ENCODE results near the gene COL23A1.

The COL23A1 gene

DNA sequence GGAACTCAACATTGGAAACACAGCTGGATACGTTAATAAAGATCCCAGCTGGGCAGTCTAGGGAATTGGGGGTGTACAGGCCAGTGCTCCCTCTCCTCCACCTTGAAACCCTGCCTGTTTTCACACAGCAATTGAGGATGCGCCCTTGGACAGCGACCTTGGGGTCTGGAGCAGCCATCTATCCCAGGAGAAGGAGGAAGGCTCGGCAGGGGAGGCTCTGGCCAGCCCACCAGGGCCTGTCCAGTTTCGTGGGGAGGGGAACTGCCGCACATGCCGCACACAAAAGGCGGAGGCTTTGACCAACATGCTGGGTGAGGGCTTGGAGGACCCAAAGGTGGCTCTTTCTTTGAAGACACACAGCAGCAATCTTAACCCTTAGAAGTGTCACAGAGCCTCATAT lies 1.4 kb downstream of the COL23A1 start:
- DNase-seq (ENCODE audit: low read depth in 2 of 2), result no peak

DNA sequence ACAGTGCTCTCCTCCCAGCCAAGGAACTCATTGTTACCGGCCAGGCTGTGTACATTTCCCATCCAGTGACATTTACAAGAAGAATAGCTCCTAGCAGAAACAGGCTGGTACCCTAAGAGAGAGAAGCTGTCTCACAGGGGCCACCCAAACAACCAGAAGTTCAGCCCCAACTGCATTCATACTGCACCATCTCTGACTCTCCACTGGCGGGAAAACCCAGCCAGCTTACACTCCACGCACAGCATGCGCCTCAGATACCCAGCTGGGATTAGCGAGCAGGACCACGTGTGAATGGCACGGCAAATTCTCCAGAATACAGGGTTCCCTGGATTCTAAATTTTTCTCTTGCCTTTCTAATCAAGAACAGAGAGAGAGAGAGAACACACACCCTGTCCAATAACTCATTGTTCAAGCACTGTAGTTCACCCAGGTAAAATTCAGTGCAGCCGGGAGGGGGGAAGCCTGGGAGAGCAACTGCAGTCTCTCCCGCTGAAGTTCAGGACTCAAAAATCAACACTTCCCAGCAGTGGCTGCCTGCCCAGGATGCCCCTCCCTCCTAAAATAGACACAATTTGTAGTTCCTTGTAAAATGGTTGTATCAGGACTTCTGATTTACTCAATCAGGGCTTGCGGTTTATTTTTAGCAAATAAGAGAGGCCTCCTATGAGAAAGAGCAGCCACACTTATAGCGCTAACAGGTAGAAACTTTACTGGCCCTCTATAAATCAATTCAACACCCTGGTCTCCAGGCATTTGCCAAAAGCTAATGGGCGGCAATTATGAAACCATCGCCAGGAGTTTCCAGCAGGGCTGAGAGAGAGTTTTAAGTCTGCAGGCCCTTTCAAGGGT lies 2.2 kb downstream of the COL23A1 start:
- DNase-seq (ENCODE audit: low read depth in 2 of 2), result no peak

DNA sequence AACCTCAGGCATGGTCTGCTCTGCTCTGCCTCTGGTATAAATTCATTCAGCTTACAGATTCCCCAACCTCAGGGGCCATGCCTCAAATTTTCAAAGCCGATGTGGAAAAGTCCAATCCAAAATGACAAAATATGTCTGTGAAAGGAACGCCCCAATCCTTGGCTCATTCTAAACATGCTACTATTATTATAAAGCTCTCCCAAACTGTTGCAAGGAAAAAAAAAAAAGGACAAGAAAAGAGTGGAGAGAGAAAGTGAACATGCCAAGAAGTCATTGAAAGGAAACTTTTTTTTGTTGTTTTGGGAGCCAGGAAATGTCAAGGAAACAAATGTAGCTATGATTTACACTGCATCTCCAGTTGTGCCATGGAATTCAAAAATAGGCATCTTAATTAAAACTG lies 3.8 kb downstream of the COL23A1 start:
- no peak for DNase-seq (ENCODE audit: low read depth in 2 of 2)

DNA sequence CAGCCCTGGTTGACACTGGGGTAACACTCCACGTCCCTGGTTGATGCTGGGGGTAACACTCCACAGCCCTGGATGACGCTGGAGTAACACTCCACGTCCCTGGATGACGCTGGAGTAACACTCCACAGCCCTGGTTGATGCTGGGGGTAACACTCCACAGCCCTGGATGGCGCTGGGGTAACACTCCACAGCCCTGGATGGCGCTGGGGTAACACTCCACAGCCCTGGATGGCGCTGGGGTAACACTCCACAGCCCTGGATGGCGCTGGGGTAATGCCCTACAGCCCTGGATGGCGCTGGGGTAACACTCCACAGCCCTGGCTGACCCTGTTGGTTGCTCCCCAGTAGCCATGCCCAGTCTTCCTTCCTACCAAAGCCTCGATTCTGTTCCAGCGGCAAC lies 4.8 kb downstream of the COL23A1 start:
- peak in 1 of 2 donors; percentile 25 for DNase-seq (ENCODE audit: low read depth in 2 of 2)

DNA sequence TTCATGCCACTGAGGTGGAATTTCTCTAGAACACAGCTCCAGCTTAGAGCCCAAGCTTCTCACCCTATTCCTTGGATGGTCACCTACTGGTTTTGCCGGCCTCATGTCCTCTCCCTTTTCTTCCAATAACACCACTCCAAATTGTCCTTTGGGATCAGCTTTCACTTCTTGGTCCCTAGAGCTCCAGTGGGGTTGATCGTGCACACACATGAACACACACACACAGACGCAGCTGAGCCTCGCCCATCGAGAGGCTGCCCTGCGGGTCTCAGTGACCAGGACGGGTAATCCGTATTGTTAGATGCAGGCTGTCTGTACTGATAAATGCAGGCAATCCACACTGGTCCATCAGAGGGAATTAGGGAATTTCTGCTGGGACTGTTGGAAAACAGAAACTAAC lies 6.9 kb downstream of the COL23A1 start:
- no peak for DNase-seq (ENCODE audit: low read depth in 2 of 2)

DNA sequence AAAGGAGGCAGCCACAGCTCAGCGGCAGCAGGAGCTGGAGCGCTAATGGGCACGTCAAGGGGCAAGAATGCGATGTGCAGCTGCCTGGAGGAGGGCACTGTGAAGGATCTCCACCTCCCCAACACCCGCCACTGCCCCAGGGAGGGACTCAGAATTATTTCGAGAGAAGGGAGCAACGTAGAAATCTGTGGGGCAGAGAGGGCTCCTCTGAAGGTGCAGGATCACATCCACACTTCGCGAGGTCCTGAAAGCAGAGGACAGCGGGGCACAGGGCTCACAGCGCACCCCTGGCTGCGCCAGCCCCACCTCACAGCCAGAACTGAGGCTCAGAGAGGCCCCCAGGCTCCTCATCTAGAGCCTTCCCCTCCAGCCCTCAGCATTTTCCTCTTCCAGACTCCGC lies 7.9 kb downstream of the COL23A1 start:
- DNase-seq (ENCODE audit: low read depth in 2 of 2), result no peak

DNA sequence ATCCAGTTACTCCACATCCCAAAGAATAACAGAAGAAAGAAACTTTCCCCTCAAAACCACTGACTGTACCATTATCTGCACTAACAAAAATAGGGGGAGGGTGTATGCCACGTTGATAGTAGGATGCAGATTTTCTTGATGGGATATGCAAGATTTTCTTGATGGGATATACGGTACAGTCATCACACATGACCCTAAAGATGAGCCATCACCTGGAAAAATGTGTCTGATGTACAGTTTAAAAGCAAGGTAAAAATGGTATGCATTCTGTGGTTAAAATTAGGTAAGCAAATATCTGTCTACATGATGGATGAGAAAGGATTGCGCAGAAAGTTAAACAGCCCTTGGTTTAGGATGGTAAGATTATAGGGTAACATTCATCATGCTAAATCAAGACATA lies 8.6 kb downstream of the COL23A1 start:
- no peak for DNase-seq (ENCODE audit: low read depth in 2 of 2)

DNA sequence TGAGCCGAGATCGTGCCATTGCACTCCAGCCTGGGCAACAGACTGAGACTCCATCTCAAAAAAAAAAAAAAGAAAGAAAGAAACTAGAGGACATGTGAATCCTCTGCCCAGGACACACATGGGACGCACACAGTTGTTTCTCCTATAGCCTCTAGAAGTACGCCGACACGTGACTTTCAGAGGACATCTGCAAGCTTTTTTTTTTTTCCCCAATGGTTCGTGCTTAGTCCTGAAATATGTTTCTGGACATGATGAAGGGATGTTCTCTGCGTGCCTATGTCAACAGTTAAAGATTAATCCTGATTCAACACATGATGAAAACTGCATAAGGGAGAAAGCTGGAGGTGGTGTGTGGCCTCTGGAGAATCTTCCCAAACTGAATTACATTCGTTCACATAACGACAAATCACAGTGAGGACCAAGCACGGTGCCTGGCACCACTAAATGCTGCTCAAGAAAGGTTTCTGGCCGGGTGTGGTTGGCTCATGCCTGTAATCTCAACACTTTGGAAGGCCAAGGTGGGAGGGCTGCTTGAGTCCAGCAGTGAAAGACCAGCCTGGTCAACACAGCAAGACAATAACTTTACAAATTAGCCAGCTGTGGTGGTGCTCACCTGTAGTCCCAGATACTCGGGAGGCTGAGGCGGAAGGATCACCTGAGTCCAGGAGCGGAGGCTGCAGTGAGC lies 9.8 kb downstream of the COL23A1 start:
- no peak for DNase-seq (ENCODE audit: low read depth in 2 of 2)

DNA sequence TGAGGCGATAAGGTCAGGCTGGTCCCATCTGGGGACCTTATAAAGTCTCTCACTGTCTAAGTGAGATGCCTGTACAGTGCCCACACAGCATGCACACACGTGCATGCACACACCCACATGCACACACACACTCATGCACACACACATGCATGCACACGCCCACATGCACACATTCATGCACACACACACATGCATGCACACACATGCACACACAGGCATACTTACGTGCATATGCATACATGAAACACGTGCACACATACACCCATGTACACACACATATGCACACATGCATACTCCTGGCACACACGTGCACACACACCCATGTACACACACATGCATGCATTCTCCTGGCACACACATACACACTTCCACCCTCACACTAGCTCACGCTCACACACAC lies 12.2 kb downstream of the COL23A1 start:
- no peak for DNase-seq (ENCODE audit: low read depth in 2 of 2)

DNA sequence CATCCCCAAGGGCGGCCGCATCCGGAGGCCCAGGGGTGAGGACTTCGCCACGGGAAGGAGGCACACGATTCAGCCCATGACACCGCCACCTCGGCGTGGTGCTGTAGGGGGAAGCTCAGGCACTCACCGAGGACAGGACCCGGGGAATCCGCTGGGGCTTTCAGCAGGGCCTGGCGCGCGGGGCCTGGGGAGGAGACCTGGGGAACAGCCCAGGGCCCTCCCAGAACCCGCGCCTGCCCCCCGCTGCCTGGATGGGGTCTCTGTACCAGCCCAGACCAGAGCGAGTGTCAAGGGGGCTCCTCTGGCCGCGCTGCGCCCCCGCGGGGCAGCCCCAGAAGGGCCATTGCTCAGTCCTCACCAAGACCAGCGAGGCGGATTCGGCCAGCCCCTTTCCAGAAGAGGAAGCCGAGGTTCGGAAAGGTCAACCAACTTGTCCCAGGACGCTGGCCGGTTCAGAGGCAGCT lies 12.8 kb downstream of the COL23A1 start:
- DNase-seq (ENCODE audit: low read depth in 2 of 2), result no peak

DNA sequence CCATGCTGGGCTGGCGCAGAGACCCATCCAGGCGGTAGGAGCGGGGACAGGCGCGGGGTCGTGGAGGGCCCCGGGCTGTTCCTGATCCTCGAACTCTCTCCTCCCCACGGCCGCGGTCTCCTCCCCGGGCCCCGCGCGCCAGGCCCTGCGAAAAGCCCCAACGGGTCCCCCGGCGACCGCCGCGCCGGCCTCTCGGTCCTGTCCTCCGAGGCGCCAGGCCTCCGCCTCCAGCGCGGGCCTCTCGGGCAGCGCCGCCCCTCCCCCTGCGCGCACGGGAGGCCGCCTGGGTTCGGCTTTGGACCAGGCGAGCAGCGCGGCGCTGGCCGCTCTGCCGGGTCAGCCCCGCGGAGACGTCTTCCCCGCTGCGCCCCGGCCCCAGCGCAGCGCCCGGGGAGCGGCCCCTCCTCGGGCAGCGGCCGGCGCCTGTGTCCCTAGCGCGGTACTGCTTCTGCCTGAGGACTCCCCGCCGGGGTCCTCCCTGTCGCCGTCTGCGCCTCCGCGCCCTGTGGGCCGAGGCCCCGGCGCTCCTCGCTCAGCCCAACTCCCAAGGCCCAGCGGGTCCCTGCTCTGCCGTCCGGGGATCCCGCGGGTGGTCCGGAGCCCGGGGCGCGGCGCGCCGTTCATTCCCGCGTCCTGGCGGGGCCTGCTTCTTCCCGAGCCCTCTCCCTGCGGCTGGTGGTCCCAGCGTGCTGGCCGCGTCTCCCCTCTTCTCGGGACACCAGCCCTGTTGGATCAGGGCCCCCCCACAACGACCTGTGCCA lies 13.4 kb downstream of the COL23A1 start:
- DNase-seq (ENCODE audit: low read depth in 2 of 2), result no peak

DNA sequence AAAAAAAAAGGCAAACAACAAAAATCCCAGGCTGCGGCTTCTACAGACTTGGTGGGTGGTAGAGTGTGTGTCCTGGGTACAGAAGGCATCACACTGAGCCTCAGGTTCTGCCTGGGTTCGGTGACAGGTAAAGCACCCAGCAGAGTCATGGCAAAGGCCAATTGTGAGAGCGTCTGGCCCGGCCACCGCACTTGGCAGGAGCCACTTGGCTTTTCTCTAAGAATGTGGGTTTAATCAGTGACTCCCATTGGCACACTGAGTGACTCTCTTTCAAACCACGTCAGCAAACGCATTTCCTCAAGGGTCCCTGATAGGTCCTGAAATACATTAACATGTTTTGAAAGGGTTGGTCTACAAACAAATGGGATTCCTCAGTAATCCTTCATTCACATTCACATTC lies 17.0 kb downstream of the COL23A1 start:
- no peak for DNase-seq (ENCODE audit: low read depth in 2 of 2)

DNA sequence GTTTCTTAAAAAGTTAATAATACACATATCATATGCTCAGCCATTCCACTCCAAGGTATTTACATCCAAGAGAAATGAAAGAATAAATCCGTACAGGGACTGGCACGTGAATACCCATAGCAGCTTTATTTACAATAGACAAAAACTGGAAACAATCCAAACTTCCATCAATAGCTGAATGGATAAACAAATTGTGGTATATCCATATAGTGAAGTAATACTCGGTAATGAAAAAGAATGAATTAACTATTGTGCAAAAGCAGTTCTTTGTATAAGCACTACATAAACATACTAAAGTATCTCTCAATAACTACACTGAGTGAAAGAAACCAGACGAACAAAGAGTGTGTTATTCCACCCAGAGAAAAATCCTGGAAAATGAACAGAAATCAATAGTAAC lies 17.6 kb downstream of the COL23A1 start:
- no peak for DNase-seq (ENCODE audit: low read depth in 2 of 2)

DNA sequence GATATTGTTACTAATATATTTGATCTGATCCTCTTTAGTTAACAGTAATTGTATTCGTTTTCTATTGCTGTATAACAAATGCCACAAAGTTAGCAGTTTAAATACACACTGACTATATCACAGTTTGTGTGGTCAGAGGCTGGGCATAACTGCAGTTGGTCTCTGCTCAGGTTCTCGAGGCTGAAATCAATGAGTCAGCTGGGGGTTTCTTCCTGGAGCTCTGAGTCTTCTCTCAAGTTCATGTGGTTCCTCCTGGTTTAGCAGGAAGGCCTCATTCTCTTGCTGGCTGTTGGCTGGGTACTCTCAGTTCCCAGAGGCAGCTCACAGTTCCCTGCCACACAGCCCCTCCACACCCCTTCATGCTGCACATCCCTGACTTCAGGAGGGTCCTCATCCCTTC lies 20.7 kb downstream of the COL23A1 start:
- DNase-seq (ENCODE audit: low read depth in 2 of 2), result no peak

DNA sequence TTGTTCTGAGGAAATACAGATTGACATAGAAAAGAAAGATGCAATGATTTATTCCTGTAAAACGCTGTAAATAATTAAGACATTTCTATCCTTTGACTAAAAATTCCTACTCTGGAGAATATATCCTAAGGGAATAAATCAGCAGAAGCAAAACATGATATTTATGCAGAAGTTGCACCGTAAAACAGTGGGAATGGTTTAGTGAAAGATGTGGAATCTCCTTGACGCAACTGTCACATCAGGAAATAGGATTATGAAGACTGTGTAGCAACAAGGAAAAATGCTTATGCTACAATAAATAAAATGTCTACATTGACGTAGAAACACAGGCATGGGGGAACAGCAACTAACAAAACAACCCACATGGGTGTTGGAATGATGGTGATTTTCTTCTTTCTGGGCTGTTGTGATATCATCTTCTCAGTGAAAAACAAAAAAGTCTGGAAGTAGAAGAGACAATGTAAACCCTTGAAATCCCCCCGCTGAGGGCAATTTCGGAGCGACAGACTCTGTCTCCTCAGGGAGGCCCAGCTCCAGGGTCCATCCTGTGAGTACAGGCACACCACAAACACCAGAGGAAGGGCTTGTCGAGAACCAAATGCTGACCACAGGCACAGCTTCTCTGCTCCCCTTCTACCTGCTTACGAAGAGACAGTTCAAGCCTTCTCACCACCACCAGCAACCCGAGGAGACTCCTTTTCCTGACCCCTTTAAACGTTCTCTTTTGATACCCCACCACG lies 25.2 kb downstream of the COL23A1 start:
- DNase-seq (ENCODE audit: low read depth in 2 of 2), result no peak

DNA sequence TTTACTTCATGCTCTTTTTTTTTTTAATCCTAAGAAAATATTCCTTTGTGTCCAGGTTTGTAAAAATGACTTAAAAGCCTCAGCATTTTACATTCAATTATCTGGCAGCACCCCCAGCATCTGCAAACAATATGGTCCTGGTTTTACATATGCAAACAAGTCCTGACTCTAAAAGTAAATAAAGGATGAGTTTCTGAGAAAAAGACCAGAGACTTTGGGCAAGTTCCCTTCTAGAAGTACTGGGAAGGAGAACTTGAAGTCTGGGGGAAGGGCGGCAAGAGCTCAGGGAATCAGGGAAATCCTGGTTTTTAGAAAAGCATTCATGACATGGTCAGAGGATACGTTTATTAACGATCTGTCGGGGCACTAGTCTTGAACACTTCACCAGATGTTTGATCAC lies 25.8 kb downstream of the COL23A1 start:
- no peak for DNase-seq (ENCODE audit: low read depth in 2 of 2)

DNA sequence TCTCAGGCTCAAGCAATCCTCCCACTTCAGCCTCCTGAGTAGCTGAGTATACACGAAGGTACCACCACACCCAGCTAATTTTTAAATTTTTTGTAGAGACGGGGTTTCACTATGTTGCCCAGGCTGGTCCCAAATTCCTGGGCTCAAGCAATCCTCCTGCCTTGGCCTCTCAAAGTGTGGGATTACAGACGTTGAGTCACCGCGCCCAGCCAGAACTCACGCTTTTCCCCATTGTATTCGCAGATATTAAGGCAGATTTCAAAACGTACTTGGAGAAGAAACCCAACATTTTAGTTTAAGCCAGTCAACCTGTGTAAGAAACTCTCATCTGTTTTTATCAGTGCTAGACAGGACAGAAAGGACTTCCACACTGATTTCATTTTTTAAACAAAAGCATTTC lies 26.6 kb downstream of the COL23A1 start:
- DNase-seq (ENCODE audit: low read depth in 2 of 2), result no peak

DNA sequence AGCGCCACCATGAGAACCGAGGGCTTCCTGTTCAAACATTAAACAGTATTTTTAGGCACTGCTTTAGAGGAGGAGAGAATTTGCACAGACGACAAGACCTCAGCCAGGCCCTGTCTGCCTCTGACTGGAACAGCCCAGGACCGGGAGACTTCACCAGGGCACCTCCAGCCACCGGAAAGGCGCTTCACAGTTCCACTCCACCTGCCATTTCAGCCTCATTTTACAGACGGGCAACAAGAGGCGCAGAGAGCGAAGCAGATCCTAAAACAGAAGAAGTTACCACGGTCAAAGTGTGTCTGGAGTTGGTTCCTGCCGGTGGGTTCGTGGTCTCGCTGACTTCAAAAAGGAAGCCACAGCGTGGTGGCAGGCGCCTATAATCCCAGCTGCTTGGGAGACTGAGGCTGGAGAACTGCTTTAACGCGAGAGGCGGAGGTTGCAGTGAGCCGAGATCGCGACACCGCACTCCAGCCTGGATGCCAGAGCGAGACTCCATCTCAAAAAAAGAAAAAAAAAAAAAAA lies 28.4 kb downstream of the COL23A1 start:
- no peak for DNase-seq (ENCODE audit: low read depth in 2 of 2)

DNA sequence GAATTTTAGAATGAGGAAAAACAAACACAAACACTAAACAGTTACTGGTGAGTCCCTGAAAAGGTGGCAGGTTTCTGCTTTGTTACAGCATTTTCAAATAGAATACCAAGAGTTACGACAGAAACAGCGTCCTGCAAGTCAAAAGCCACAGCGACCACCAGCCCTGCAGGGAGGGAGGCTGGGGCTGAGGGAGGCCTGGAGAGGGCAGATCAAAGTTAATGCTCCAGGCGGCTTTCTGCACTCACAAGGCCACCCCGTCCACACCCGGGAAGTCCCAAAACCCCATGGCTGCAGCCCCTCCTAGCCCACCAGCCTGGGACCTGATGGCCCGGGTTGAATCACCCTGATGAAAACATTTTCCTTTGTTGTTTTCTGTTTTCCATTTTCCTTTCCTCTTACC lies 29.3 kb downstream of the COL23A1 start:
- DNase-seq (ENCODE audit: low read depth in 2 of 2), result no peak

DNA sequence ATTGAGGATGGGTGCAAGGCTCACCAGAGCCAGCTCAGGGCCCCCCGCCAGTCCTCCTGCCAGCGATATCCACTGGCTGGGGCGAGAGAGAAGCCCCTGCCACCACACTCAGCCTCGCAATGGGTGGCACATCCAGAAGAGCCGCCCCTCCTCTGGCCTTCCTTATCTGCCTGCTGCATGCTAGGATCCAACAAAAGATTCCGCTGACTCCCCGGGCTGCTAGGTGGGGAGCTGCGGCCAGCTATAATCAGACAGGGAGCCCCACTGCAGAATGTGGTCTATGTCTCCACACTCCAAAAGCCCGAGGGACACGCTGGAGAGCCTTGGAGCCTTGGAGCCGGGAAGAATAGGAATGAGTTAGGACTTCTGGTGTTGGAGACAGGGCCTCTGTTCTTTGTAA lies 32.8 kb downstream of the COL23A1 start:
- DNase-seq (ENCODE audit: low read depth in 2 of 2), result no peak

DNA sequence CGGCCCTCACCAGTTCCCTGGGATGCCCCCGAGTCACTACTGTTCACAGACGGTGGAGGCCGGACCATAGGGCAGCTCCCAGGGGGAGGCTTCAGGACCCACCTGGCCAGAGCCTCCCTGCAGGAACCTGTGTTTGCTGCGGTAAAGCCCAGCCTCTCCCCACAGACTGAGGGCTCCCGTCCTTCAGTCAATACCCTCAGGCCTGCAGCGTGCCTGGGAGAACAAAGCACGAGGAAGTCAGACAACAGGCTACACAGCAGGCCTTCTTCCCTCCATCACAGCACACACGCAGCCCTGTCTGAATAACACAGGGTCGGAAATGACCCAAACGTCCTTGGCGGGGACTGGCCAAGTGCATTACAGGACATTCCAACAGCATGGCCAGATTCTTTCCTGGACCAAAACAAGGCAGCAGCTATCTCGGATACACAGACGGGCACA lies 34.4 kb downstream of the COL23A1 start:
- DNase-seq (ENCODE audit: low read depth in 2 of 2), result no peak

DNA sequence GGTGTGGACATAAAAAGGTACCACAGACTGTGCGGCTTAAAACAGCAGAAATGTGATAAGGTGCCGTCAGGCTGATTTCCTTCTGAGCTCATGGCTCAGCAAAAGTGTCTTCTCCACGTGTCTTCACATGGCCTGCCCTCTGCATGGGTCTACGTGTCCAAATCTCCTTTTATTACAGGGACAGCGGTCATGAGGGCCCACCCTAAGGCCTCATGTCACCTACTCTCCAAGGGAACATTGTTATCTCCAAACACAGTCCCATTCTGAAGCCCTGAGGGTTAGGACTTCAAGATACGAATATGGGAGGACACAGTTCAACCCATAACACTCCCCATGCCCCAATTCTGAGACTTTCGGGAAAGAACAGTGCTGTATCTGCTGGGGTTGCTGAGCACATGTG lies 35.2 kb downstream of the COL23A1 start:
- DNase-seq (ENCODE audit: low read depth in 2 of 2), result no peak

All from stimulated activated CD8-positive, alpha-beta memory T cell treated with anti-CD3 and anti-CD28 coated beads, Interleukin-15, amount 100 ng/mL, for 4 hours (primary cell).